Adrenal gland (tissue), 5 donors: Measurements from ENCODE around the gene UFSP2.

Experiments used
- CTCF ChIP-seq, 6 experiments: fragments of 450-650 bp in 4 of 6; fragments of 200-600 bp in 2 of 6; sonication (generic) in 1 of 6; IDR thresholded peaks; 1 replicate in 5 of 6; 2 replicates in 1 of 6; pipeline versions ENCODE4 v1.5.1 to v1.8.0; 2016 to 2021; ENCODE audit warnings: antibody characterized with exemption in 6 of 6, mild to moderate bottlenecking in 2 of 6, moderate library complexity in 1 of 6
- POLR2A ChIP-seq, 2 donors: fragments of 450-650 bp; IDR thresholded peaks; one replicate each; pipeline ENCODE4 v1.6.1; 2017; ENCODE audit warnings: antibody characterized with exemption in 2 of 2, mild to moderate bottlenecking in 2 of 2, moderate library complexity in 1 of 2
- donor health status: DM: no; HTN: no; CAD: no.

GRCh38 chr4:185471235-185472102, 45.7 kb upstream of the UFSP2 start, which contains the start of gene CCDC110:
- peak; percentile 20 to 80 (median 58) for TF ChIP-seq CTCF (IDR thresholded peaks at IDR 0.05)
- peak in 1 of 2 donors; percentile 40 for TF ChIP-seq POLR2A (IDR thresholded peaks at IDR 0.05)
